Measurements from ENCODE around the gene SRGAP2B. TPM values are rescaled to one million over a fixed set of nuclear protein-coding genes. Genes with fewer than 3 reads are reported as not detected.
"Not testable (repeated sequence)": the region's sequence is repeated elsewhere in the genome, so short reads cannot be mapped to it uniquely, and the experiment has no call there.

Gene SRGAP2B
- total and polyA plus RNA-seq, 10 of the 15 experiments (the other 5 are each of a cell fraction or from before 2014, with no cell fraction given), result 1.2 to 8.9 (median 3.0) TPM

DNA sequence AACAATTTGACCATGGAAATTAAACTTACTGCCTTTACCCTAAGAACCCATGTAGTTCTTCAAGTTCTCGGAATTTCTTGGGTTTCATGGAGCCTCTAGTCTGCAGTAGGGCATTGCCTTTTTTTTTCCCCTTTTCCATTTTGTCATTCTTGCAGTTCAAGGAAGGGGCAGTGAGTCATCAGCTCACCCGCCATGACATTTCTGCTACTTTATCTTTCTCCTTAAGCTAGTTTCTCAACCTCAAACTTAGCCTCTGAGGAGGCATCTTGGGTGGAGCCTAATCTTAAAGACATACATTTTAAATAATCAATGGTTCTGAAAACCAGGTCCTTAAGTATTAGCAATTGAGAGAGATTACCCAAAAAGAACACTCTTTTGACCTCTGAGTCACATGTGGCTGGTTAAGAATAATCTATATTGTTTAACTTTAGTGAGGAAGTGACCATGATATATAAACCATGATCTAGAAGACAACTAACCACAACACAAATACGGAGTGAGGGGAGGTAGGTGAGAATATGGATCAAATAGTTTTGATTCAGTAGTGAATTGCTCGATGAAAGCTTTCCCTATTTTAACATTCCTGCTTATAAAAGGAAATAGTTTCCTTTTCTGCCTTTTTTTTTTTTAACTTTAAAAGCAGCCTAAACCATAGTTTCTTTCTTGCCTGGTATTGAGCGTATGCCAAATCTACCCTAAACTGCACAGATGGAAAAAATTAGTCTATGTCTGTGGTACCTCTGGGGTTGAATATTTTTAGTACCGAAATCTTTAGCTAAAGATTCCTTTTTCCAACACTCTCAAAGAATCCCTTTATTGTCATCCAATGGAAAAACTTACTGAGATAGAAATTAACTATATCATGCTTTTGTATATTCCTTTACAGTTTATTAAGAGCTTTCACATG, 20.7 kb upstream of the SRGAP2B start:
- POLR2A ChIA-PET; H3K9ac ChIP-seq (ENCODE audit: control insufficient read depth, insufficient read depth, low read length); H3K27me3 ChIP-seq (replicated peaks in 1 of 2; ENCODE audit: control insufficient read depth in 2 of 2, insufficient read depth in 2 of 2, low read length in 1 of 2); SMC1A ChIA-PET (ENCODE audit: uncharacterized antibody, unreplicated experiment); BruUV-seq (replicated peaks); ATAC-seq; H3K4me2 ChIP-seq (ENCODE audit: control insufficient read depth, insufficient read depth); intact Hi-C loops (cut with micrococcal nuclease; ENCODE audit: unreplicated experiment); DNase-seq (ENCODE audit: low read depth, low spot score); H3K27ac ChIP-seq (ENCODE audit: control insufficient read depth, insufficient read depth); FAIRE-seq; H4K20me1 ChIP-seq (ENCODE audit: control insufficient read depth, insufficient read depth); H2AFZ ChIP-seq (ENCODE audit: control insufficient read depth, low read depth, low read length); H3K79me2 ChIP-seq (ENCODE audit: control insufficient read depth, insufficient read depth, low read length); RAD21 ChIA-PET (ENCODE audit: unreplicated experiment); H3K36me3 ChIP-seq (ENCODE audit: control insufficient read depth in 2 of 2, insufficient read depth in 2 of 2, low read length in 1 of 2); CTCF ChIA-PET; H3K4me3 ChIP-seq; H3K9me3 ChIP-seq (replicated peaks; ENCODE audit: control insufficient read depth, insufficient read depth, low read length); H3K4me1 ChIP-seq (ENCODE audit: control insufficient read depth, insufficient read depth, low read length); in situ Hi-C loops (cut with MboI): not testable (repeated sequence)
- WGBS (ENCODE audit: insufficient coverage, insufficient replicate concordance, low lambda C conversion rate, missing lambda C conversion rate), result no CpG with 5 or more reads among the region's 6 CpGs

DNA sequence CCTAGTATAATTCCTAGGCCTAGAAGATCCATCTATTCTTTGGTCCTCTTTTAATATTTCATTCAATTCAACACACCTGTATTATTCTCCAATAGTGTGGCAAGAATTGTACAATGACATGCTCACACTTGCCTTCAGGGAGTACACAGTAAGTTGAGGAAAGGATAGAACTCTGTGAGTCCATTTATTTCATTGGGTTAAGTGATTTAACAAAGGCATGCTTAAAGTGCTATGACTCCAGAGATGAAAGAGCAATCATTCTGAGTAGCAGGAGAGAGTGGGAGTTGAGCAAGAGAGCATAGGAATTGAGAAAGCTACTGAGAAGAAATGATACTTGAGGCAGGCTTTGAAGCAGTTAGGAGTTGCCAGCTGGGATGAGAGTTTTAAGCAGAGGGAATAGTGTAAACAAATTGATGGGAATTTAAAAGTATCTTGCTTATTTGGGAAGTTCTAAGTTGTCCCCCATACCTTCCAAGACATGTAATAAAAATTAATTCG, 19.5 kb upstream of the SRGAP2B start:
- RAD21 ChIA-PET (ENCODE audit: unreplicated experiment); BruUV-seq (replicated peaks); H4K20me1 ChIP-seq (ENCODE audit: control insufficient read depth, insufficient read depth); H3K79me2 ChIP-seq (ENCODE audit: control insufficient read depth, insufficient read depth, low read length); H3K9me3 ChIP-seq (replicated peaks; ENCODE audit: control insufficient read depth, insufficient read depth, low read length); H3K9ac ChIP-seq (ENCODE audit: control insufficient read depth, insufficient read depth, low read length); ATAC-seq; H3K4me2 ChIP-seq (ENCODE audit: control insufficient read depth, insufficient read depth); H3K27me3 ChIP-seq (replicated peaks in 1 of 2; ENCODE audit: control insufficient read depth in 2 of 2, insufficient read depth in 2 of 2, low read length in 1 of 2); FAIRE-seq; POLR2A ChIA-PET; SMC1A ChIA-PET (ENCODE audit: uncharacterized antibody, unreplicated experiment); DNase-seq (ENCODE audit: low read depth, low spot score); CTCF ChIA-PET; H2AFZ ChIP-seq (ENCODE audit: control insufficient read depth, low read depth, low read length); H3K4me3 ChIP-seq; H3K36me3 ChIP-seq (ENCODE audit: control insufficient read depth in 2 of 2, insufficient read depth in 2 of 2, low read length in 1 of 2); intact Hi-C loops (cut with micrococcal nuclease; ENCODE audit: unreplicated experiment); in situ Hi-C loops (cut with MboI); H3K4me1 ChIP-seq (ENCODE audit: control insufficient read depth, insufficient read depth, low read length); H3K27ac ChIP-seq (ENCODE audit: control insufficient read depth, insufficient read depth): not testable (repeated sequence)
- WGBS (ENCODE audit: insufficient coverage, insufficient replicate concordance, low lambda C conversion rate, missing lambda C conversion rate), result no CpG with 5 or more reads among the region's 1 CpG

GRCh38 chr1:145112703-145113102, 17.6 kb upstream of the SRGAP2B start:
- no CpG with 5 or more reads among the region's 3 CpGs for WGBS (ENCODE audit: insufficient coverage, insufficient replicate concordance, low lambda C conversion rate, missing lambda C conversion rate)
- FAIRE-seq; SMC1A ChIA-PET (ENCODE audit: uncharacterized antibody, unreplicated experiment); H2AFZ ChIP-seq (ENCODE audit: control insufficient read depth, low read depth, low read length); H3K4me1 ChIP-seq (ENCODE audit: control insufficient read depth, insufficient read depth, low read length); intact Hi-C loops (cut with micrococcal nuclease; ENCODE audit: unreplicated experiment); RAD21 ChIA-PET (ENCODE audit: unreplicated experiment); H3K4me2 ChIP-seq (ENCODE audit: control insufficient read depth, insufficient read depth); ATAC-seq; H3K9ac ChIP-seq (ENCODE audit: control insufficient read depth, insufficient read depth, low read length); H3K9me3 ChIP-seq (replicated peaks; ENCODE audit: control insufficient read depth, insufficient read depth, low read length); DNase-seq (ENCODE audit: low read depth, low spot score); H3K4me3 ChIP-seq; H3K27ac ChIP-seq (ENCODE audit: control insufficient read depth, insufficient read depth); BruUV-seq (replicated peaks); POLR2A ChIA-PET; in situ Hi-C loops (cut with MboI); H3K36me3 ChIP-seq (ENCODE audit: control insufficient read depth in 2 of 2, insufficient read depth in 2 of 2, low read length in 1 of 2); H3K27me3 ChIP-seq (replicated peaks in 1 of 2; ENCODE audit: control insufficient read depth in 2 of 2, insufficient read depth in 2 of 2, low read length in 1 of 2); H3K79me2 ChIP-seq (ENCODE audit: control insufficient read depth, insufficient read depth, low read length); H4K20me1 ChIP-seq (ENCODE audit: control insufficient read depth, insufficient read depth); CTCF ChIA-PET: not testable (repeated sequence)

- DNase-seq (ENCODE audit: low read depth, low spot score); H3K4me2 ChIP-seq (ENCODE audit: control insufficient read depth, insufficient read depth); H3K9me3 ChIP-seq (replicated peaks; ENCODE audit: control insufficient read depth, insufficient read depth, low read length); intact Hi-C loops (cut with micrococcal nuclease; ENCODE audit: unreplicated experiment); H3K27me3 ChIP-seq (replicated peaks in 1 of 2; ENCODE audit: control insufficient read depth in 2 of 2, insufficient read depth in 2 of 2, low read length in 1 of 2); CTCF ChIA-PET; BruUV-seq (replicated peaks); in situ Hi-C loops (cut with MboI); POLR2A ChIA-PET; H3K4me3 ChIP-seq; H3K4me1 ChIP-seq (ENCODE audit: control insufficient read depth, insufficient read depth, low read length); H3K27ac ChIP-seq (ENCODE audit: control insufficient read depth, insufficient read depth); ATAC-seq; FAIRE-seq; H3K36me3 ChIP-seq (ENCODE audit: control insufficient read depth in 2 of 2, insufficient read depth in 2 of 2, low read length in 1 of 2); H2AFZ ChIP-seq (ENCODE audit: control insufficient read depth, low read depth, low read length); H4K20me1 ChIP-seq (ENCODE audit: control insufficient read depth, insufficient read depth); SMC1A ChIA-PET (ENCODE audit: uncharacterized antibody, unreplicated experiment); RAD21 ChIA-PET (ENCODE audit: unreplicated experiment); H3K79me2 ChIP-seq (ENCODE audit: control insufficient read depth, insufficient read depth, low read length); H3K9ac ChIP-seq (ENCODE audit: control insufficient read depth, insufficient read depth, low read length): not testable (repeated sequence)
- no CpG with 5 or more reads among the region's 3 CpGs for WGBS (ENCODE audit: insufficient coverage, insufficient replicate concordance, low lambda C conversion rate, missing lambda C conversion rate)
Measured at GRCh38 chr1:145111674-145112073, 16.5 kb upstream of the SRGAP2B start.

All from GM12878 (cell line).